Renal cortical epithelial cell (primary cell): ENCODE measurements around the gene SP6. TPM values are rescaled to one million over a fixed set of nuclear protein-coding genes. Genes with fewer than 3 reads are reported as not detected.

Source experiments
- DNase-seq: peaks from one replicate; pipeline ENCODE4 v3.0.0-alpha.2; 2011; ENCODE audit warnings: low read depth
- total RNA-seq: library from RNA; depleted of rRNA; stranded (reverse); fragments of >200 nt; gene quantifications from 2 replicates; pipeline ENCODE4 v1.2.3, GENCODE V29; 2014

The SP6 gene
- total RNA-seq, 1 donor from 2014 or later = 1.2 TPM

DNA sequence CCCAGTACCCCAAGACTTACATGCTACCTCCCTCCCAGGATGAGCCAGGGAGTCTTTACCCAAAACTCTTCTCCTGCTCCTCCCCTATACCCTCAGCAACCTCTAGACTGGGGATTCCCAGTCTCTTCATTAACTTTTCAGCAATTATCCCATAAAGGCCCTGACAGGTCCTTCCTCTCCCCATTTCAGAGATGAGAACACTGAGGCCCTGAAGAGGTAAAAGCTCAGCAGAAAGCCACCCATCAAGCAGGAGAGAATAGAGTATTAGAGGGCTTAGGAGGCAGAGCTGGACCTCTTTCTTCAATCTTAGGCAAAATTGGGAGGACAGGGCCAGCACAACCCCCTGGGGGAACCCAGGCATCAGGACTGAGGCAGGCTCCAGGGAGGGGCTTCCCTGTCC is 5.9 kb upstream of the SP6 start:
- DNase-seq = no peak

DNA sequence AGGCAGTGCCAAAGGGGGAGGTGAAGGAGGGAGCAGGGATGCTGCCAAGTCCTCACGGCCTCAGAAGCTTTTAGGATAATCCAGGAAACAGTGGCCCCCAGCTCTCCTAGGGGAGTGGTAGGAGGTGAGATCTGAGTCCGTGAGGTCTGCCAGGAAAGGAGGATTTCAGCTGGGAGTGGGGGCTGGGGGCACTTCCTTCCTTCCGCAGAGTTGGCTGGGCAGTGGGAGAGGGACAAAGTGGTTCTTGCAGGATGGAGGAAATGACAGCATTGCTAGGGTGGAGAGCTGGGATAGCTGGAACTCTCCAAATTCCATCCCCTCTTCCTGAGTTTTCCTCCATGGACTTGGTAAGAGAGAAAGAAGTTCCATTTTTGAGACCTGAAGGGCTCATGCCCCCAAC is 4.8 kb upstream of the SP6 start:
- no peak for DNase-seq

DNA sequence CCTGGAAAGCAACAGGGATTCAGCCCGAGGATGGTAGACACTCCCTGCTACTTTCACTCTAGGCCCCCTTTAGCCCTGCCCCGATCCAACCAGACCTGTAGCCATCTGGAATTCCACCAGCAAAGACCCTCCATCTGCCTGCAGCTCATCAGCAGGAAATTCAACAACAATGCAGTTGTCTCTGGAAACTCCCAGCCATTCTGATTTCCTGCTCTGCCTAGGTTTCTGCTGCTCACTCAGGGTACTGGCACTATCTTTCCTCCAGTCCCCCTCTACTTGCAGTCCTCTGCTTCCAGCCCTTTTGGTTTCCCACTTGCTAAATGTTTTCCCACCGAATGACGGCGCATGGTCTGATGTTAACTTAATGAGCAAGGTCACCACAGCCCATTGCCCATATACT is 2.7 kb upstream of the SP6 start:
- no peak for DNase-seq

DNA sequence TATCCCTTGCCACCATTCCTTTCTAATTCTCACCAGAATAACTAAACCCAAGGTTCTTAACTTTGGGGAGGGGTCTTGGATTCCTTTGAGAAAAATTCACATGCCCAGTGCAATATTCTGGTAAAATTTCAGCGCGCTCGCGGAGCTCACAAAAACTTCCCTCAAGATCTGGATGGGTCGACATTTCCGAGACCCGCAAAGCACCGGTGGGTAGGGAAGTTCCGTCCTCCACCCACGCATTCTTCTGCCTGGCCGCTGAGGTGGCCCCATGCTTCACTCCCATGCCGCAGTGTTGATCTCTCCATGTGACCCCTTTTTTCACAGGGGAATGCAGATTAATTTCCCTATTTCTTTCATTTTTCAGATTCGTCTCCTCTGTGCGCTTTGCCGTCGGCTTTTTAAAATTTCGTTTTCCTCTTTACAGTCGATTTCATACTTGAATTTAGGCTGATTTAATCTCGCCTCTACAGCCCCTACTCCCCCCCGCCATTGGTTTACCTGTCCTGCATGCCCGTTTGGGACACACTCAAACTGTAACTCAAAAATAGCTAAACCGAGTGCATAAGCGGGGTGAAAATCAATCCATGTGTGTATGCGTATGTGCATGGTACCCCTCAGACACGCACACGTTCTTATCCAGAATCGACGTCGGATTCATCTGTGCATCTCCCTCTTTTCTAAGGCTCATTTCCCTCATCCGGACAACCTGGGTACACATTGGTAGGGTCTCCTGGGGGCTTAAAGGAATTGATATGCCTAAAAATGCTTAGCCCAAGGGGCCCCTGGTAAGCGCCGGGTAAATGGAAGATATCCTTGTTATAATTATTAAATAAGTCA is 1.4 kb upstream of the SP6 start:
- no peak for DNase-seq

DNA sequence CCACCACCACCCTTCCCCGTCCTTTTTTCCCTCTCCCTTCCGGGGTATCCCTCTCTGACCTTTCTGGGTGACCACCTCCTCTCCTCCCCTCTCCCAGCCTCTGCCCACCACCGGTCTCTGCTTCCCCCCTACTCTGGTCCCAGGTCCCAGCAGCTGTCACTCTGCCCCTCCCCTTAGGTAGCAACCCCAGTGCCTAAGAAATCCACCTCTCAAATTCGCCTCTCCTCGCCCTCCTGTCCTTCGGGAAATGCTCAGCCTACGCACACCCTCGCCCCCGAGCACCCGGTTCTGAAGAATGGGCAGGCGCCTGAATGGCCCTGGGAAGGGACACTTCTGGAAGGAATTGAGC is 775 bp upstream of the SP6 start:
- no peak for DNase-seq

DNA sequence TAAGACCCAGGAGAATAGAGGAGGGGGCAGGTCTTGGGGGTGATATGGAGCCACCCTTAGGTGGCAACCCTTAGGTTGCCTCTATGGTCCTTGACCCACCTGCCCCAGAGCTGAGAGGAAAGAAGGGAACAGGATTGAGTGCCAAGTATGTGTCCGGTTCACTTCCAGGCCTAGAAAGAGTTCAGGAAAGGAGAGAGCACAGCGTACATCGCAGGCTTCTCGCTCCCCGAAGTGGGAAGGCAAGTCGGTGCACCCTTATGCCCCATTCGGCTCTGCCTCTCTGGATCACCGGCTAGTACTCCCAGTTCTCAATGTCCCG is 631 bp downstream of the SP6 start:
- no peak for DNase-seq

DNA sequence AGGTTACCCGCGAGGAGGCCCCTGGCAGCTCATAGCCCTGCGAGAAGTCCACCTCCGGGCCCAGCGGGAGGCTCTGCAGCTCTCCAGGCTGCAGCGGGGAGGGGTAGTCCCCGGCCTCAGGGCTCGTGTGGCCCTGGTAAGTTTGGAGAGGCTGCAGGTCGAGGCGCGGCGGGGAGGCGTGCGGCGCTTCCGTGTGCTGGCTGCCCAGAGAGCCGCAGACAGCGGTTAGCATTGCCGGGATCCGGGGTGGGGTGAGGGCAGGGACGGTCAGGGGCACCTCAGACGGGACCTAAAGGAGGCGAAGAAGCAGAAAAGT is 2.8 kb downstream of the SP6 start:
- no peak for DNase-seq

DNA sequence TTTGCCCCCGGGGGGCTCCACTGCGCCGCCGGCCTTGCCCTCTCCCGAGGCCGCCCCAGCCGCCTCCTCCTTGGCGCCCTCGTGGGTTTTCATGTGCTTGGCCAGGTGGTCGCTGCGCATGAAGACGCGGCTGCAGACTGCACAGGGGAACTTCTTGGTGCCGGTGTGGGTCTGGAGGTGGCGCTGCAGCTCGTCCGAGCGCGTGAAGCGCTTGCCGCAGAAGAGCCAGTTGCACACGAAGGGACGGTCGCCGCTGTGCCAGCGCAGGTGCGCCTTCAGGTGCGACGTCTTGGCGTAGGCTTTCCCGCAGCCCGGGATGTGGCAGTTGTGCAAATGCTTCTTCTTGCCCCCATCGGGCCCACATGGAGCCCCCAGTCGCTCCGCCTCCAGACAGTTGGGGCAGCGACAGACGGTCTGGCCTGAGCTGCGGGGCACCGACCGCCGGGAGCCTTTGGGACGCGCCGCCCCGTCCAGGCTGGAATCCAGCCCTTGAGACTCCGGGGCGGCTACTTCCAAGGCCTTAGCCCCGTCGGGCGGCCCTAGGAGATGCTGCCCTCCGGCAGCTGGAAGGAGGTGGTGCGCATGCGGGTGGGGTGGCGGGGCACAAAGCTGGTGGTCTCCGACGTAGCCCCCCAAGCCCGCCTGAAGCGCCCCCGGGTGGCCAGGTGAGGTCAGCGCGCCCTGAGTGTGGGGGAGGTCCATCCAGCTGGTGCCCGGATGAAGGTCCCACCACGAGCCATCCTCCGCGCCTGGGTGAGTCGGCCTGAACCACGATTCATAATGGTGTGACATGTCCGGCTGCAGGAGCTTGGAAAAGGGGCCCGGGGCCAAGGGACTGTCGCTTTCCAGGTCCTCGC is 3.4 kb downstream of the SP6 start:
- no peak for DNase-seq

DNA sequence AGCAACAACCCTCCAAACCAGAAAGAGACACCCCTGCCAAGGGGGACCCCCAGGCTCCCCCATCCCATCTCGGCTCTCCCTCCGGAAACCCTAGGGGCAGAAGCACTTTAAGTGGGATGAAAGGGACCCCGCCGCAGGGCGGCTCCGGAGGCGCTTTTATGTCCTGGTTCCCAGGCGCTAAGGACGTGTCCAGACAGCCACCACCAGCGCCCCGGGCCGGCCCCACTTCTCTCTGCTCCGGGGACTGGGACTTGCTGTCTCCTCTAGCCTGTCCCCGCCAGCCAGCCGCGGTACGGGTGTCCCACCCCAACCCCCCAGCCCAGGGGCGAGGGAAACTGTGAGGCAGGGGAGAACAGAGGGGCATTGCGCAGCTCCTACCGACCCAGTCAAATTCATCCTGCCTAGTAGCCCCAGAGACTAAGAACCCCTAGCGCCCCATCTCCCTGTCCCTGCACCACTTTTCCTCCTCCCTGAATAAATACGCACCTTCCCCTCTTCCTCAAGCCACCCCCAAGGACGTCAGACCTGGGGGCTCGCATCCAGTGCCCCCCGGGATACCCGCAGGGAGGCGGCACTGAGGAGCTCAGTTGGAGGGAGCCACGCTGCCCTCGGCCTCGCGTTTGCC is 4.1 kb downstream of the SP6 start:
- DNase-seq = no peak

DNA sequence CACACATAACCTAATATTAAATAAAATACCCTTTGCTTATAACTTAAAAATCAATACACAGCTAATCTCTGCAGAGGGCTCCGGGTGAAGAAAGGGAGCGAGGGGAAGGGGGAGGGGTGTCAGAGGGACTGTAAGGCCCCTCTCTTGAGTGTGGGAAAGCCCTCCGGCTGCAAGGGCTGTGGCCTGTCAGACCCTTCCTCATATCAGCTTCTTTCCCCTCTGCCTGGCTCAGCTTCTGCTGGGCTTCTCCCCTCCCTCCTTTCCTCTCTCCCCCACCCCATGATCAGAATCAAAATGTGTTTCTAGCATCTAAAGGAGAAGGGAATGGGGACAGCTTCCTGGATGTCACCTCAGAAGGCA is 5.3 kb downstream of the SP6 start:
- DNase-seq = no peak

DNA sequence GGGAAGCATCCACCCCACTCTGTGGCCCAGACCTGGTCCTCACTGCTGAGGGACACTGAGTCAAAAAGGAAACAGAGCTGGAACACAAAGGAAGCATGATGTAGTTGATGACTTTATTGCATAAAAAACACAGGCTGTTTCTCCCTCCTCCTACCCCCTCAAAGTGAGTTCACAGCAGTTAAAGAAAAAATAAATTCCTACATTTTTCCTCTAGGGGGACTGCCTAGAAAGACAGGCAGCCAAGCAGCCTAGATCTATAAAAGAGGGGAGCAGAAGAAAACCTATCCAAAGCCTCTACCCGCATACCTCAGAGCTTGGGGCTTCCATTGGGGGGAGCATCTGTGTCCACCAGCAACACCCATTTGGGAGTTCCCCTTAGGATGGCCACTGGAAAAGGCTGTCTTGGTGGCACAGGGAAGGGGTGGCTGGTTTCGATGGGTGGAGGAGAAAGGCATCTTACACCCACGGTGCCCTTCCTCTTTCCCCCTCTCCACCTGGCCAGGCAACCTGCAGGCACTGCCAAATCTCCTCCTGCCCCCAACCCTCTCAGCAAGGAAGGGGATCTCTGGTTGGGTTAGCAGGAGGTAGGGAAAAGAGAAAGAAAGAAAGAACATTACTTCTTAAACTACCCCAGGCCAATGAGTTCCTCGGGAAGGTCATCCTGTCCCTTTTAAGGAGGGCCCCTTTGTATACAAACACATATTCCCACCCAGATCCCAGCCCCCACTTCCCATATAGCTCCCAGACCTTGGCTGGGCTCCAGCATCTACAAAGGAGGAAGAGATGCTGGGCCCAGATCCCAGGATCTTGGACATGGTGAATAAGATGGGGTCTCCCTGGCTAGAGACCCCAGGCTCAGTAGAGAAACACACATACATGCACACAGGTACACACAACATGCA is 5.9 kb downstream of the SP6 start:
- DNase-seq = no peak

DNA sequence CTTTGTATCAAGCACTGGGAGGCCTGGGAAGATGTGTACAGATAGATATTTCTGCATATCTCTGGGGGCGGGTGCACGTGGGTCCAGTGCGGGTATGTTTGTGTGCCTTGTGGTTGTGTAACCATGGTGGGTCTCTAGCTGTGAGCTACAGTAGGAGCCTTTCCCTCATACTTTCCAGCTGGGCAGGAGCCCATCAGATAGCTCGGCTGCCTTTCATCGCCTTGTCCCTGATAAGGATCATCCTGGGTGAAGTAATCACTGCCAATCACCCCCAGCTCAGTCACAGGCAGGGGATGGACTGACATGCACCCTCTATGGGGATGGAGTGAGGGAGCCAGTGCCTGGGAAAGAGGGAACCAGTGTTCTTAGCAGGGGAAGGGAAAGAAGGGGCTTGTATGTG is 6.7 kb downstream of the SP6 start:
- DNase-seq = no peak

DNA sequence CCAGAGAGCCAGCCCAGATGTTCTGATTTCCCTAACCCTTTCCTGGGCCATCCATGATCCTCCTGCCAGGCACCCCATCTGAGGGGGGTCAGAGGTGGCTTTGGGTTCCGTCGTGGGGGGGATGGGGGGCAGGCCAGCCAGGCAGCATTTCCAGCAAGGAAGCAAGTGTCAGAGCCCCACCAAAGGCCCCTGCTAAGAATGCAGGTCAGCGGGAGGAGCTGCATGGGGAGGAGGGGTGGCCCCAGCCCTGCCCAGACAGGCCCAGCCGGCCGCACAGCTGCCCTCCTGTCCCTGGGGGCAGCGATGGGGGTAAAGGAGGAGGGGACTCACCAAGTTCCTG is 7.6 kb downstream of the SP6 start:
- no peak for DNase-seq

DNA sequence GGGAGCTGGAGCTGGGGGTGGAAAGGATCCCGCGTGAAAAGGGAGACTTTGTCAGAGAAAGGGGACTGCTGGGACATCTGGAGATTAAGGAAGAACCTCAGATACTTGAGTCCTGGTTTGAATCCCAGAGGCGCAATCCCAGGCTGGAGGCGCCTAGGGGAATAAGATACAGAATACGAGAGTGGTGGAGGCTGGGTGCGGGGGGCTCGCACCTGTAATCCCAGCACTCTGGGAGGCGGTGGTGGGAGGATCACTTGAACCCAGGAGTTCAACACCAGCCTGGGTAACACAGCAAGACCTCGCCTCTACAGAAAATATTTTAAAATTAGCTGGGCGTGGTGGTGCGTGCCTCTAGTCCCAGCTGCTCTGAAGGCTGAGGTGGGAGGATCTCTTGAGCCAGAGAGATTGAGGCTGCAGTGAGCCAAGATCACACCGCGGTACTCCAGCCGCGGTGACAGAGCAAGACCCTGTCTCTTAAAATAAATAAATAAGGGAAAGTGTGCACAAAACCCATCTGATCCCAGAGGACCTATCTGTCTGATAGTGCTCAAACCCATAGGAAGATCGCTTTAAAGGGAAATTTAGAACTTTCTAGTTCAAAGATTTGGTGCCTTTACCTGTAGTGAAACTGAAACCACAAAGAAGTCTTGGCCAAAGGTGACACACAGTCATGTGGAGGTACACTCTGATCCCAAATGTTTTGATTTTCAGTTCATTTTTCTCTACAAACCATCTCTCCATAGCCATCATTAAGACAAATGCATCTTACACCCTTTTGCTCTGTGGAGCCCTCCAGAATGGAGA is 9.3 kb downstream of the SP6 start:
- no peak for DNase-seq

DNA sequence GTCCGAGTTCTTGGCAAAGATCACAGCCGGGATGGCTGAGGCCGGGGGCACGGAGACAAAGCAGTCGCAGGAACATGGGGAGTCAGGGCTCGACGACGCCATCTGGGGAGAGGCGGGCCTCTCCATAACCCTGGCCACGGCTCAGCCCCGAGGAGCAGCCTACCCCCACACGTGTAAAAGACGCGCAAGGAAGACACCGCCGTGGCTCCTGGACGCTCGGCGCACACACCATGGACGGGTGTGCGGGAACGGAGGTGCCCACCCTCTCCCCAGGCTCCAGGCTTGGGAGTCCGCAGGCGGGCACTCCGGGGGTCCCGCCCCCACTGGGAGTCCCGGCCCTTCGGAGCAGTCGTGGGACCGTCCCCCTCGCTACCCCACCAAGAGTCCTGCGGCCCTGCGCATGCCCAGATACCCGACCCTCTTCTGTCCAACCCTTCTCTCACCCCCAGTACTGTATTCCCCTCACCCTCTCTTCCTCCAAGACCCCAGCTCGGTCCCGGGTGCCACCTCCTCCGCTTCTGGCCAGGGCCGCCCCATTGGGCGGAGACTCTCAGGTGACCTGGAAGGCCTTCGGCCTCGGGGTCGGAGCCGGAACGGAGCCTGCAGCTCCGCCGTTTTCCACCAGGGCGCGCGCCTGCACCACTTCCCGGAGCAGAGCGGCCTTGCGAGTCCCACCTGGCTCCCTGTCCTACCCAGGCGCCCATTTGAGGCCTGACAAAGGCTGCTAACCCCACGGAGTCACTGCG is 10.0 kb downstream of the SP6 start, which contains the start of gene SCRN2:
SCRN2 (minus strand) TSS at position 532 of the 746 bp plus-strand sequence; CDS start at position 102, 430 bp downstream.
- DNase-seq = peak; percentile 67

DNA sequence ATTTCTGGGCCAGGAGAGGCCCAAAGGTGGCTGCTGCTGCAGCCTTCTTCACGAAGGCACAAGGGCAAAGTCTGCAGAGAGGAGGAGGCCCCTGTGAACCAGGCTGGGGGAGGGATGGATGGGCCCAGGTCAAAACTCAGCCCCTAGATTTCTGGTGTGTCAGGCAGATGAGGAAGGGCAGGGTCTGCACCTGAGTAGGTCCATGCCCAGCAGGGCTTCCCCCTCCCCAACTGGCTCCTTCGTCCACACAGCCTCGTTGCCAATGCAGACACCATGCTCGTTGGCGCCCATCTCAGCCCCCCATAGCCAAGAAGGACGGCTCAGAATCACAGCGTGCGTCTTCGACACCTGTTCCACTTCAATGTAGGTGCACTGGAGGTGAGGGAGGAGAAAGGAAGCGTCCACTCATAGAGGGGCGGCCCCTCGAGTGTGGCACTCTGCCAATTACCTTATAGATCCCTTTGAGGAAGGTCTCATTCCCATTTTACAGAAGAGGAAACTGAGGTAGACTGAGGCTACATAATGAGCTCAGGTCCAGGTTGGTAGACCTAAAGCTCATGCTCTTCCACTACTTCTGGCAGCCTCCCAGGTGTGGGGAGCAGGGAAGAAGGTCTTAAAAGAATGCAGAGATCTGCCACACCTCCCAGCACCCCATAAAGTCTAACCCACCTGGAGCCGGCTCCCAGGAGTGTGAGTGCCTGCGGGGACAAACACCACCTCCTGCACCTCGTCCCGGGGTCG is 10.8 kb downstream of the SP6 start:
- DNase-seq = no peak

DNA sequence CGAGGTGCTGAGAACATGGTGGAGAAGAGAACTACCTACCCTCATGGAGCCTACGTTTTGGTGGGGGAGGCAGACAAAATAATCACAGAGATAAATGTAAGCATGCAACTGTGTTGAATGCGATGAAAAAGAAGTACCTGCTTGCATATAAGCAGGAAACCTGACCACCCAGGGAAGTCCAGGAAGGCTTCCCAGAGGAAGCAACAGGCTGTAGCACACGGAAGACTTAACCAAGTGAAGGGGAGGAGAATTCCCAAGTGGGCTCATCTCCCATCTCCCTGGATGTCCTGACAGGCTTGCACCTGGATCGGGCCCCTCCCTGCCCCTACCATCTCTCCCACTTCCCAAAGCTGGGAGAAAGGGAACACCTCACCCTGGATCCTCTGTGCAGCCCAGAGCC is 11.9 kb downstream of the SP6 start:
- DNase-seq = no peak

DNA sequence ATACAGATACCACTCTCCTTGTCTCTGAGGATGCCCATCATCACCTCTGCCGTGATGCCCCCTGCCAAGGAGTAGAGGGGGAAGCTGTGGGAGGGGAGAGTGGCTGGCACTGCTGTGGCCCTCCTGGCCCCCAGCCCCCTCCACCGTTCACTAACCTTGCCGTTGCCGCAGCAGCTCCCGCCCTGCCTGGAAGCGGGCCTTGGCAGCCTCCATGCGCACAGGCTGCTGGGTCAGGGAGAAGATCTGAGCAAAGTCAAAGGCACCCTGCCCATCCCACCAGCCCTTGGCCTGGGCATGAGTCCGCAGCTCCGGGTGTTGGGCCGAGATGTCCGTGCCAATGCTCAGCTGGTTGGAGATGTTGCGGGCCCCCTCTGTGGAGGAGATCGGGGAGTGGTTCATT is 12.3 kb downstream of the SP6 start:
- no peak for DNase-seq

DNA sequence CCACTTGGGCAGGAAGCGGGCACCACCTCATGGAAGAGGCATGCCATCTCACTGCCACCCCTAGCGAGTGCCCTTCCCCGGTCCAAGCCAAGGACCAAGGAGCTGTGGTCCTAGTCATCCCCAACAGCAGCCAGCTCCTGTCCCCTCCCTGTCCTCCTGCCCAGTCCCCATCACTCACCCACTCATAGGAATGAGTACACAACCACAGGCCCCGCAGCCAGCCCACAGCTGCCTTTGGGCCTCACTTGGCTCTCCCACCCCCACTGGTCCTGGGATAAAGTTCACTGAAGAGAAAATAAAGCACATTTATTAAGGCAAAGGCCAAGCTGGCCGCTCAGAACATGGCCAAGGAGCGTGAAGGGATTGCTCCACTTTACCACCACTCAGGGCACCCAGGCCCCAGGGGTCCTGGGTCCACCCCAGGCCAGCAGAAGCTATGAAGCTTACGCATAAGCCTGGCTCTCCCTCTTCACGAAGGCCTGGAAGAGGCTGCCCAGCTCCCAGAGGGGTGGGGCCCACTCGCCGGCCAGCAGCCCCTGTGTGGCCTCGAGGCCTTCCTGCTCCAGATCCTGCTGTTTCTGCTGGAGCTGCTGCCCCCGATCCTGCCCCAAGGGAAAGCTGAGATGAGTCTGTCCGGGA is 13.4 kb downstream of the SP6 start:
- peak; percentile 31 for DNase-seq
